ENCODE measurements around the gene ARMH4. TPM values are rescaled to one million over a fixed set of nuclear protein-coding genes. Genes with fewer than 3 reads are reported as not detected.
"Not testable (repeated sequence)": the region's sequence is repeated elsewhere in the genome, so short reads cannot be mapped to it uniquely, and the experiment has no call there.

The ARMH4 gene
- total RNA-seq, 1 donor from 2014 or later: 2.3 TPM

DNA sequence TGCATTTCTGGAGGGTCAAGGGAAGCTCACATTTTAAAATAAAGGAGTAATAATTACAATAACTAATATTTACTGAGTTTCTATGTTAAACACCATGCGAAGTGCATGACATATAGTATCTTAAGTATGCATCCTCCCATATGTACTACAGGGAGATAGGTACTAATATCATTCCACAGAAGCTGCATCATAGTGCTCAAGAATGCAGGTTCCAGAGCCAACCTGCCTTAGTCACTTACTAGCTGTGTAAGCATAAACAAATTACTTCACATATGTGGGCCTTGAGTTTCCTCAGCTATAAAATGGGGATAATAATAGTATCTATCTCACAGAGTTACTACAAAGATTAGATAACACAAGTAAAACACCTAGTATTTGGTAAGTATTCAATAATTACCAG lies 18.3 kb downstream of the ARMH4 start:
- Histone ChIP-seq H3K9me3 (no peaks in the 10 kb centered on the region), H3K4me3 (no peak overlapping the region), H3K27me3 (no peaks in the 10 kb centered on the region), H3K36me3 (no peaks in the 10 kb centered on the region), H3K27ac (no peak overlapping the region), H3K4me1 (no peaks in the 10 kb centered on the region)
- intact Hi-C loops (cut with DNase I): no loop called here
- DNase-seq: no peak
- no peak for ATAC-seq
- TF ChIP-seq, protein P1, sequence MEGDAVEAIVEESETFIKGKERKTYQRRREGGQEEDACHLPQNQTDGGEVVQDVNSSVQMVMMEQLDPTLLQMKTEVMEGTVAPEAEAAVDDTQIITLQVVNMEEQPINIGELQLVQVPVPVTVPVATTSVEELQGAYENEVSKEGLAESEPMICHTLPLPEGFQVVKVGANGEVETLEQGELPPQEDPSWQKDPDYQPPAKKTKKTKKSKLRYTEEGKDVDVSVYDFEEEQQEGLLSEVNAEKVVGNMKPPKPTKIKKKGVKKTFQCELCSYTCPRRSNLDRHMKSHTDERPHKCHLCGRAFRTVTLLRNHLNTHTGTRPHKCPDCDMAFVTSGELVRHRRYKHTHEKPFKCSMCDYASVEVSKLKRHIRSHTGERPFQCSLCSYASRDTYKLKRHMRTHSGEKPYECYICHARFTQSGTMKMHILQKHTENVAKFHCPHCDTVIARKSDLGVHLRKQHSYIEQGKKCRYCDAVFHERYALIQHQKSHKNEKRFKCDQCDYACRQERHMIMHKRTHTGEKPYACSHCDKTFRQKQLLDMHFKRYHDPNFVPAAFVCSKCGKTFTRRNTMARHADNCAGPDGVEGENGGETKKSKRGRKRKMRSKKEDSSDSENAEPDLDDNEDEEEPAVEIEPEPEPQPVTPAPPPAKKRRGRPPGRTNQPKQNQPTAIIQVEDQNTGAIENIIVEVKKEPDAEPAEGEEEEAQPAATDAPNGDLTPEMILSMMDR (IDR thresholded peaks at IDR 0.05): no peak

DNA sequence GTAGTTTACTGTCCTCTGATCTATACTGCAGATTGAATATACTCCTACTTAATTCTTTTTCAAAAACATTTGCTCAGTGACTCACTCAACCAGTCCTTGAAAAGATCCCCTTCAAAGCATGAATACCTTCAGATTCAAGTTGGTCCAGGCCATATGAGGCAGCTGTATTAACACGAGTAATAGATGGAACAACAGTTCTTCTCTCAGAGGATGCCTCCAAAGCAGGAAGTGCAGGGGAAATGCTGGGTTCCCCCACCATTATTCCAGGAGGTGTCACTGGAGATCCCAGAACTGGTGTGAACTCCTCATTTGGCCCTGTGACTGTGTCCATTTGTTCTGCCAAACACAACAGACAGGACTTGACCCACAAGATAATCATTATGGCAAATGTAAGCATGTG lies 20.6 kb downstream of the ARMH4 start:
- TF ChIP-seq, protein P1 (IDR thresholded peaks at IDR 0.05): no peak
- no peak for ATAC-seq
- Histone ChIP-seq H3K9me3 (no peaks in the 10 kb centered on the region), H3K27me3 (no peaks in the 10 kb centered on the region), H3K27ac (no peak overlapping the region), H3K4me1 (no peaks in the 10 kb centered on the region), H3K4me3 (no peak overlapping the region), H3K36me3 (no peaks in the 10 kb centered on the region)
- DNase-seq: no peak
- intact Hi-C loops (cut with DNase I): no loop called here

DNA sequence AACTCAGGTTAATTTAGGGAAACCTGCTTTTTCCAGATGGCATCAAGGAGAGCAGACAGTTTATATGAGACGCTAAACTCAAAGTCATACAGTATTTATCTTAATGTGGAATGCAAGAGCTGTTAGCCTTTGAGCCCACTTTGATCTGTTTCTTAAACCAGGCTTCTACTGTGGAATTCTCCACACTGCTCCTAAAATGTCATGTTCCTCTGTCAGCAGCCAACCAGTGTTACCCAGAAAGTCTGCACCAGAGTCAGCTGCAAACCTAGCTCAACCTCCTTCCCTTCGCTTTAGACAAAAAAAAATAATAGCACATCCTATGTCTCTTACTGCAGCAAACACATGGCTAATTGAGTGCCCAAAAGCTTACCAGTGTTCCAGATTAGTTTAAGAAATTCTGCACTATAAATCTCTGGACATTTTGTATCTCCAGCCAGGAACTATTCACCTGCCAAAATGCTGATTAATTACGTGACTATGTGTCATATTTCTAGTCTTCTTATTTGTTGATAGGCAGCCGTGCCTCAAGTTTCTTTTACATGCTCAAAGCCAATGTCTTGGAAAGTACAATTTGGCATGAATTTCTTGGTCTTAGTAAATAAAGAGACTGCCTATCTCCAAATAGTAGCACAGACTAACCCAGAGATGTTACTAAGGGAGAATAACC lies 21.8 kb downstream of the ARMH4 start:
- no peaks in the 10 kb centered on the region for H3K36me3 ChIP-seq
- no peaks in the 10 kb centered on the region for H3K4me1 ChIP-seq
- DNase-seq (no peak), ATAC-seq (no peak)
- H3K27me3 ChIP-seq: no peaks in the 10 kb centered on the region
- no peaks in the 10 kb centered on the region for H3K9me3 ChIP-seq
- H3K27ac ChIP-seq: no peak overlapping the region
- TF ChIP-seq, protein P1 (IDR thresholded peaks at IDR 0.05): no peak
- no peak overlapping the region for H3K4me3 ChIP-seq
- intact Hi-C loops (cut with DNase I): no loop called here

DNA sequence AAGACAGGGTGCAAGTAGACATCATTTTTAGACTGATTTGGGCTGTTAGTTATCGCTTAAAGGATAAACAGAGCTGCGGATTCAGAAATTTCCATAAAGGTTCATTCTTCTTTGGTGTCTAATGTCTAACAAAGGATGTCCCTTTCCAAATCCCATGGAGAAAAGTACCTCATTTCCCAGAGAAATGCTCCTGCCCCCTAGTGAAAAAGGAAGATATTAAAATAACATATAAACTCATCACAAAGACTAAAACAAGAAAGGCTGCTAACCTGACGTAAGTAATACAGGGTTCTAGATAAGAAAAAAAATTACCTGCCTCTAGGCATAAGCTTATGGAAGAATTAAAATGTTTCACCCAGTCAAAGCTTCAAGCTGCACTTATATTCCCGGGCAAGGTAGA lies 22.8 kb downstream of the ARMH4 start:
- intact Hi-C loops (cut with DNase I): no loop called here
- no peaks in the 10 kb centered on the region for H3K4me1 ChIP-seq
- no peak overlapping the region for H3K27ac ChIP-seq
- TF ChIP-seq, protein P1 (IDR thresholded peaks at IDR 0.05): no peak
- no peaks in the 10 kb centered on the region for H3K36me3 ChIP-seq
- ATAC-seq (no peak), DNase-seq (no peak)
- no peak overlapping the region for H3K4me3 ChIP-seq
- no peaks in the 10 kb centered on the region for H3K27me3 ChIP-seq
- no peaks in the 10 kb centered on the region for H3K9me3 ChIP-seq

DNA sequence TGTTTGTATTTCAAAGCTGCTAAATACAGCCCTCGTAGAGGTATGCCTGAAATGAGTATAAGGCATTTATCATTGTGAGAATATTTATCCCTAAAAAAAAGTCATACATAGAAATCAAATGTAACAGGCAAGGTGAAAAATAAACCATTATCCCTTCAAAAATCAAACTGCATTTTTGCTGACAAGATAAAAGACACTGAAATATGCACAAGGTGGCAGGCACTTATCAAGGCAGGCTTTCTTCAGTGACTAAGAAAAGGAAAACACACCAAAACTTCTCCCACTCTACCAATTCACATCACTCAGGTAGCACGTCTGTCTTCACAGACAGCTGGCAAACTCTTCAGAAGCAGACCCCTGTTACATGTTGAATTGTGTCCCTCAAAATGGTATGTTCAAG lies 23.6 kb downstream of the ARMH4 start:
- Histone ChIP-seq H3K4me3 (no peak overlapping the region), H3K27me3 (no peaks in the 10 kb centered on the region), H3K4me1 (no peaks in the 10 kb centered on the region), H3K9me3 (no peaks in the 10 kb centered on the region), H3K36me3 (no peaks in the 10 kb centered on the region), H3K27ac (no peak overlapping the region)
- intact Hi-C loops (cut with DNase I): no loop called here
- TF ChIP-seq, protein P1 (IDR thresholded peaks at IDR 0.05): no peak
- DNase-seq: no peak
- no peak for ATAC-seq

DNA sequence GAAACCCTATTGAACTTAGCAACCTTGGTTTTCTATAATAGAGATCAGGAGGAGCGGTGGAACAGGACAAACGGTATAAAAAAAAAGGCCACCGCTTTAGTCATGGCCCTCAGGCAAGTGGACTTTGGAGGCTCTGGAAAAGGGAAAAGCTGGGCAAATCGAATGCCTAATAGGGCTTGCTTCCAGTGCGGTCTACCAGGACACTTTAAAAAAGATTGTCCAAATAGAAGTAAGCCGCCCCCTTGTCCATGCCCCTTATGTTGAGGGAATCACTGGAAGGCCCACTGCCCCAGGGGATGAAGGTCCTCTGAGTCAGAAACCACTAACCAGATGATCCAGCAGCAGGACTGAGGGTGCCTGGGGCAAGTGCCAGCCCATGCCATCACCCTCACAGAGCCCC lies 29.5 kb downstream of the ARMH4 start:
- H3K27ac ChIP-seq; H3K9me3 ChIP-seq; H3K36me3 ChIP-seq; ATAC-seq; H3K4me1 ChIP-seq; H3K27me3 ChIP-seq; H3K4me3 ChIP-seq; intact Hi-C loops (cut with DNase I); DNase-seq: not testable (repeated sequence)

Measured in upper lobe of right lung (tissue), 1 donor.